ENCODE measurements around the gene ZPR1.

GRCh38 chr11:116730601-116731000, 57.2 kb downstream of the ZPR1 start:
- TF ChIP-seq CTCF (IDR thresholded peaks at IDR 0.05) (no peak), POLR2A (IDR thresholded peaks at IDR 0.05) (no peak)

All from thyroid gland (tissue), 4 donors.